Tibial nerve (tissue), 4 donors: Measurements from ENCODE around the gene SULT2A1.

ENCODE experiments used
- EP300 ChIP-seq, 2 donors: sonication (generic); formaldehyde crosslinking; IDR thresholded peaks; one replicate each; pipeline ENCODE4 v1.6.1; 2017; ENCODE audit warnings: antibody characterized with exemption in 2 of 2, mild to moderate bottlenecking in 1 of 2
- TF ChIP-seq, protein P1 (sequence below), 5 experiments: fragments of 200-600 bp in 3 of 5; fragments of 450-650 bp in 2 of 5; sonication (generic) in 3 of 5; IDR thresholded peaks; one replicate each; pipeline ENCODE4 v1.5.1; 2016 to 2019; ENCODE audit warnings: antibody characterized with exemption in 5 of 5, mild to moderate bottlenecking in 3 of 5, moderate library complexity in 2 of 5

DNA sequence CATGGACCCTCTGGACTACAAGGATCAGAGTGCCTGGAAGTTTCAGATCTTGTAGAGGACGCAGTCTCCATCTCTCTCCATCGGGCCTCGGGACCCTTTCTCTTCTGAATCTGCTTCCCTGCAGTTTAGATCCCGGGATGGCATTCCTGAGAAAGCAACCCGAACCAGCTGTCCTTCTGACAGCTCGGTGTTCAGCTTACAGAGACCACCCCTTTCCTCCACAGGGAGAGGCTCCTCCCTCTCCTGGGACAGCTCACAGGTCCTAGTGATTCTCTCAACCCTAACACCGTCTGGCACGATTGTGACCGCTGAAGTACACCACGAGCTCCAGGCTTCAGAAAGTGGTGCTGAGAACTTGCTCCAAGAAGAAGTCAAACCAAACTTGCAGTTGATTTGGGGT lies 46.2 kb downstream of the SULT2A1 start:
- TF ChIP-seq, protein P1, sequence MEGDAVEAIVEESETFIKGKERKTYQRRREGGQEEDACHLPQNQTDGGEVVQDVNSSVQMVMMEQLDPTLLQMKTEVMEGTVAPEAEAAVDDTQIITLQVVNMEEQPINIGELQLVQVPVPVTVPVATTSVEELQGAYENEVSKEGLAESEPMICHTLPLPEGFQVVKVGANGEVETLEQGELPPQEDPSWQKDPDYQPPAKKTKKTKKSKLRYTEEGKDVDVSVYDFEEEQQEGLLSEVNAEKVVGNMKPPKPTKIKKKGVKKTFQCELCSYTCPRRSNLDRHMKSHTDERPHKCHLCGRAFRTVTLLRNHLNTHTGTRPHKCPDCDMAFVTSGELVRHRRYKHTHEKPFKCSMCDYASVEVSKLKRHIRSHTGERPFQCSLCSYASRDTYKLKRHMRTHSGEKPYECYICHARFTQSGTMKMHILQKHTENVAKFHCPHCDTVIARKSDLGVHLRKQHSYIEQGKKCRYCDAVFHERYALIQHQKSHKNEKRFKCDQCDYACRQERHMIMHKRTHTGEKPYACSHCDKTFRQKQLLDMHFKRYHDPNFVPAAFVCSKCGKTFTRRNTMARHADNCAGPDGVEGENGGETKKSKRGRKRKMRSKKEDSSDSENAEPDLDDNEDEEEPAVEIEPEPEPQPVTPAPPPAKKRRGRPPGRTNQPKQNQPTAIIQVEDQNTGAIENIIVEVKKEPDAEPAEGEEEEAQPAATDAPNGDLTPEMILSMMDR (IDR thresholded peaks at IDR 0.05), result no peak
- TF ChIP-seq EP300 (IDR thresholded peaks at IDR 0.05), result no peak
